HG02852 (cell line): ENCODE data around the gene CFAP92.

ENCODE experiments used
- ATAC-seq: cut with Tn5 transposase; IDR thresholded peaks from one replicate; pipeline ENCODE4 v1.9.1; 2021; ENCODE audit warnings: mild to moderate bottlenecking, moderate library complexity; ENCODE audit not compliant: unreplicated experiment

The CFAP92 gene

GRCh38 chr3:129026728-129027543 lies 33.1 kb upstream of the CFAP92 start:
- ATAC-seq, result peak; percentile 99

- ATAC-seq, result no peak
Observed at GRCh38 chr3:129025691-129026435, 32.0 kb upstream of the CFAP92 start.

GRCh38 chr3:129025108-129025507 lies 31.2 kb upstream of the CFAP92 start:
- no peak for ATAC-seq

DNA sequence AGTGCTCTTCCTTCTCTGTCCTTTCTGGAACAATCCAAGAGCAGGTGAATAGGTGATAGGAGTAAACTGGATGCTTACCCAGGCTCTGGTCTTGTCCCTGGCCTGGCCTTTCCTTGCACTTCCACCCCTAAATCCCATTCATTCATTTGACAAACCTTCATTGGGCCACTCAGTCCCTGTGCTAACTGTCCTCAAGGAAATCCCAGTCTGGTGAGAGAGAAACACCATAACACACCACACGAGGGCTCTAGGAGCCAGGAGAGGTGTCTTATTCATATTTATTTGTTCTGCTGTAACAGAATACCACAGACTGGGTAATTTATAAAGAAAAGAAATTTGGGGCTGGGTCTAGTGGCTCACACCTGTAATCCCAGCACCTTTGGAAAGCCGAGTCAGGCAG lies 30.0 kb upstream of the CFAP92 start:
- ATAC-seq, result no peak

- ATAC-seq, result no peak
Observed at GRCh38 chr3:129023008-129023358, 29.1 kb upstream of the CFAP92 start.

- ATAC-seq, result no peak
Observed at GRCh38 chr3:129022114-129023007, 28.5 kb upstream of the CFAP92 start.

DNA sequence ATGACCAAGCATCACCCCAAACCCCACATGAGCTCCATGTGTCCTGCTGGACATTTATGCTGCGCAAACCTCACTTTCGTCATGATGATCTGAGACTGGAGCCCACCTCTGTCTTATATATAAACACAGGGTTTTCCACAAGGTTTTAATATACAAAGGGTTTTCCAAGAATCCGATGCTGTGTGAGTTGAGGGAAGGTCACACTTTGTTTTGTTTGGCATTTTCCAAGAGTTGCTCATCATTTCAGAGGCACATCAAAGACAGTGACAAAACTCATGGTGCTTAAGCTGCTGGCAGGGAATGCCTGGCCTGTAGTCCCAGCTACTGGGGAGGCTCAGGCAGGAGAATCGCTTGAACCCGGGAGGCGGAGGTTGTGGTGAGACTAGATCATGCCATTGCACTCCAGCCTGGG lies 27.3 kb upstream of the CFAP92 start:
- ATAC-seq, result no peak

- ATAC-seq, result no peak
Observed at GRCh38 chr3:129020691-129021090, 26.8 kb upstream of the CFAP92 start.

DNA sequence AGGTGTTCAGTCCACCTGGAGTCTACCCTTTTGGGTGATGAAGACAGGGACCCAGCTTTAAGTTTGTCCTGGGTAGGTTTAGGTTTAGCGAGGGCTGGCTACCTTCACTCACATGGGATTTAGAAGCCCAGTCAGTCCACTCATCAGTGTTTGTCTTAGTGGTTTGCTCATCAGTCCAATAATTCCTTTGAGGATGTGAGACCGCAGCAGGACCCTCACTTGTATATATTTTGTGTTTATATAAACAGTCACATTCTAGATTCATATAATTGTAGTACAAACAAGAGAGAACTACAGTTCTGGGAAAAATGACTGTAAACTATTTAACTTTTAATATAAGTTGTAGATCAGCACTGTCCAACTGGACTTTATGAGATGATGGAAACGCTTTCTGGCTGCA lies 25.4 kb upstream of the CFAP92 start:
- no peak for ATAC-seq

DNA sequence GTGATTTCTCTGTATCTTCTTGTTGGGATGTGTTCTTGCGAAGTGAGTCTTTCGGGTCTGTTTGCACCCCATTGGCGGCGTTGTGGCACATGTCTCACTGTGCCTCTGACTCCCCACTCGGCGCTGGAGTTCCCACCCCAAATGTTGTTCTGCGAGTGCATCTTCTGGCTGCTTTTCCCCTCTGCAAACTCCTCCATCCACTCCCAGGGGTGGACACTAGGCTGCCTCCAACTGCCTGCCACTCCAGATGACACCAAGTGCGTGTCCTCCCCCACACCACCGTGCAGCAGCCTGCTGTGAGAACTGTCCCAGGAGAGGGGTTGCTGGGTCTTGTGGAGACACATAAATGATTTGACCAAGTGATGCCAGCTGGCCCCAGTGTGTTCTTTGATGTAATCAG lies 24.9 kb upstream of the CFAP92 start:
- ATAC-seq, result no peak

DNA sequence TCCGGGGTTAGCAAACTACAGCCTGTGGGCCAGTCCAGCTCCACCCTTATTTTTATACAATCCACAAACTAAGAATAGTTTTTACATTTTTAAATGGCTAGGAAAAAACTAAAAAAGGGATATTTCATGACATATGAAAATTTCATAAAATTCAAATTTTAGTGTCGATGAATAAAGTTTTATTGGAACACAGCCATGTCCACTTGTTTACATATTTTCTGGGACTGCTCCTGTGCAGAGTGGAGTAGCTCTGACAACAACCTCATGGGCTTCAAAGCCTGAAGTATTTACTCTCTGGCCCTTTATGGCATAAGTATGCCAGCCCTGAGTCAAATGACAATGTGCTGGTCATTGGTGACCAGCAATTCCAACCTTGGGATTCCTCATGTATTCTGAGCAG lies 24.4 kb upstream of the CFAP92 start:
- ATAC-seq, result no peak

GRCh38 chr3:129017484-129017899 lies 23.6 kb upstream of the CFAP92 start:
- ATAC-seq, result no peak

GRCh38 chr3:129016720-129017483 lies 23.0 kb upstream of the CFAP92 start:
- peak; percentile 66 for ATAC-seq

- ATAC-seq, result no peak
Observed at GRCh38 chr3:129016356-129016719, 22.5 kb upstream of the CFAP92 start.

DNA sequence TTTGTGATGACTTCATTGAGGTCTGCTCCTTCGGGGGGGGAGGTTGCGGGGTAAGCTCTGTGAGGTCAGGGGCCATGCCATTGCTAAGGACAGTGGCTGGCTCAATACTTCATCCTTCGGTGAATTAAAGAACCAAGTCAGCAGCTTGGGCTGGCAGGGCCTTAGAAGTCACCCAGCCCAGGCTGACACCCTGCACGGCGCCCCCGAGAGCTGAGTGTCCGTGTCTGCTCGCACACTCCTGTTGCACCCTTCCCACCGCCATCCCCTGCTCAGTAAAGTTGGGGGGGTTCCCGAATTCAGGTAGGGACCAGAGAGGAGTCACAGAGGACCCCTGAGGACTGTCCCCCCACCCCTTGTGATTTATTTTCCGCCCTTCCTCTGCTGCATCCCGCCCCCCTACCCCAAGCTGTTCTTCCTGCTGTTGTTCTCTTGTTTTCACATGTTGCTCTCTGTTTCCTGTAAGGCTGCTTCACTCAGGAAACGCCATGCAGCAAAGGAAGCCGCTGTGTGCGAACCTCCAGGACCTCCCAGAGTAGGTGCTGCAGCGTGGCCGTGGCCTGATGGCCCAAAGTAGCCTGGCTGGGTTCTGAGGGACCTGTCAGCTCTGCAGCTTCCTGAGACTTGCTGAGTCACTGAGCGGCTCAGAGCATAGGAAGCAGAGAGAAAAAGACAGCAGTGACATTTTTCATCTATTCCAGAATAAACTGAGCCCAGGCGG lies 21.7 kb upstream of the CFAP92 start:
- no peak for ATAC-seq

GRCh38 chr3:129014793-129015345 lies 21.0 kb upstream of the CFAP92 start:
- no peak for ATAC-seq

- ATAC-seq, result no peak
Observed at GRCh38 chr3:129014148-129014547, 20.3 kb upstream of the CFAP92 start.

DNA sequence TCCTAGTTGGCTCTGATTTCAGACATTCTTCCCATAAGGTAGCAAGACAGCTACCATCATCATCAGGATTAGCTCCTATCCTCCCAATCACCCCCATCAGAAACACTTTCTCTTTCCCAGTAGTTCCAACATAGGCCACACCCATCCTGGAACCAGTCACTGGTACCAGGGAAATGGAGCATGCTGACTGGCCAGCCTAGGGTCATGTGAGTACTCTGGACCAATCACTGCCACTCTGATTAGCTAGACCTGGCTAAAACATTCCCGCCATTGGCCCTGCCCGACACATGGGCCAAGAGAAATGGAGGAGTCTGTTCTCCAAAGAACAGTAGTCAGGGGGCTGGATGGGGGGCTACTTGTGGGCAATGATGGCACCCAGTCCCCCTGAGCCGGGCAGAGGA lies 19.6 kb upstream of the CFAP92 start:
- no peak for ATAC-seq

DNA sequence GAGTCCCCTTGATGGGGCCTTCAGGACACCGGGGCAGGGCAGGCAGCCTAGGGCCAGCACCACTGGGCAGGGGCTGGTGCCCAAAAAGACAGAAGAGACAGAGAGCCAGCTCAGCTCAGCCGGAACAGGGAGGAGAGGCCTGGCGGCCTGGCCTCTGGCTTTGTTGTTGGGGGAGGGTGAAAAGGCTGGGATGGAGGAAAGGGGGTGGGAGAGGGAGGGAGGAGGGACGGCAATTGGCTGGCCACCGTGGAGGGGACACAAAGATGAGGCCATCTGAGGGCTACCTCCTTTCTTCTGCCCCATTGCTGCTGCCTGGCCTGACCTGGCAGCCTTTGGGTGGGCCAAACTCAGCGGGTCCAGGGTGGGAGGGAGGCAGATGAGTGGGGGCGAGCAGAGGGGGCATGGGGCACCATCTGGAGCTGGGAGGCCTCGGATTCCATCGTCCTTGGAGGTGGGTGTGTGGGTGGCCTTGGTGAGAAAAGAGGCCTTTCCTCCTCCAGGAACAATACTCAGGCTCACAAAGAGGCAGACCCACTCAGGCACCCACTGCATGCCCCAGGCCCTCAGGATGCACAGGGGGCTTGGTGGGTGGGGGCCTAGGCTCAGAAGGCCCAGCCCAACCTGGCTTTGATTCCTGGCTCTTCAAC lies 16.6 kb upstream of the CFAP92 start:
- no peak for ATAC-seq
